H9 (cell line): ENCODE measurements around the gene GGNBP2. TPM values are rescaled to one million over a fixed set of nuclear protein-coding genes. Genes with fewer than 3 reads are reported as not detected.
A peak's percentile ranks its signal among the peaks of the same experiment; 100 is the strongest.

ENCODE experiments used
- DNase-seq: peaks from one replicate; pipeline ENCODE4 v3.0.0-alpha.2; 2017
- H2AFZ ChIP-seq: one replicate; pipeline ENCODE4 v1.6.1; 2013; ENCODE audit warnings: mild to moderate bottlenecking, low read length, control low read depth, moderate library complexity
- H2AK5ac ChIP-seq: 2 replicates; pipeline ENCODE4 v1.6.1; 2013; ENCODE audit warnings: low read length, control low read depth, mixed read lengths; ENCODE audit not compliant: insufficient read length
- H2BK120ac ChIP-seq: one replicate; pipeline ENCODE4 v1.6.1; 2013; ENCODE audit warnings: low read depth, mild to moderate bottlenecking, low read length, control low read depth, inconsistent platforms; ENCODE audit not compliant: poor library complexity, severe bottlenecking
- H2BK12ac ChIP-seq: 2 replicates; pipeline ENCODE4 v1.6.1; 2013; ENCODE audit warnings: low read length, control low read depth, mixed read lengths, low read depth; ENCODE audit not compliant: insufficient read length
- H2BK15ac ChIP-seq: 2 replicates; pipeline ENCODE4 v1.6.1; 2013; ENCODE audit warnings: low read depth, low read length, control low read depth
- H2BK20ac ChIP-seq: one replicate; pipeline ENCODE4 v1.6.1; 2013; ENCODE audit warnings: low read depth, mild to moderate bottlenecking, low read length, control low read depth, inconsistent platforms; ENCODE audit not compliant: poor library complexity, severe bottlenecking
- H2BK5ac ChIP-seq: 2 replicates; pipeline ENCODE4 v1.6.1; 2013; ENCODE audit warnings: low read length, control low read depth, mixed read lengths; ENCODE audit not compliant: insufficient read length
- H3K14ac ChIP-seq: 2 replicates; pipeline ENCODE4 v1.6.1; 2013; ENCODE audit warnings: low read length, control low read depth; ENCODE audit not compliant: insufficient read depth
- H3K18ac ChIP-seq: 2 replicates; pipeline ENCODE4 v1.6.1; 2013; ENCODE audit warnings: low read depth, mild to moderate bottlenecking, mixed read lengths, low read length, control low read depth; ENCODE audit not compliant: insufficient read length
- H3K23ac ChIP-seq: 2 replicates; pipeline ENCODE4 v1.6.1; 2013; ENCODE audit warnings: low read length, control low read depth, mixed read lengths, low read depth; ENCODE audit not compliant: insufficient read length
- H3K23me2 ChIP-seq: 2 replicates; pipeline ENCODE4 v1.6.1; 2013; ENCODE audit warnings: low read depth, mild to moderate bottlenecking, mixed read lengths, low read length, control low read depth; ENCODE audit not compliant: insufficient read length, poor library complexity, severe bottlenecking
- H3K27ac ChIP-seq: 2 replicates; pipeline ENCODE4 v1.5.1; 2013; ENCODE audit warnings: low read length, control low read depth, mixed read lengths, low read depth; ENCODE audit not compliant: insufficient read length
- H3K27me3 ChIP-seq: 2 replicates; pipeline ENCODE4 v1.6.1; 2013; ENCODE audit warnings: low read length, control low read depth, inconsistent platforms; ENCODE audit not compliant: insufficient read depth
- H3K4ac ChIP-seq: 2 replicates; pipeline ENCODE4 v1.6.1; 2013; ENCODE audit warnings: low read depth, mild to moderate bottlenecking, control low read depth, inconsistent platforms, low read length, moderate library complexity
- H3K4me1 ChIP-seq: 2 replicates; pipeline ENCODE4 v1.6.1; 2013; ENCODE audit warnings: low read length, control low read depth, inconsistent platforms; ENCODE audit not compliant: insufficient read depth
- H3K4me2 ChIP-seq: 2 replicates; pipeline ENCODE4 v1.6.1; 2013; ENCODE audit warnings: low read length, control low read depth, mixed read lengths; ENCODE audit not compliant: insufficient read length, insufficient read depth
- H3K56ac ChIP-seq: 2 replicates; pipeline ENCODE4 v1.6.1; 2013; ENCODE audit warnings: low read depth, mild to moderate bottlenecking, mixed read lengths, low read length, control low read depth; ENCODE audit not compliant: insufficient read length
- H3K79me1 ChIP-seq: 2 replicates; pipeline ENCODE4 v1.6.1; 2013; ENCODE audit warnings: low read depth, mild to moderate bottlenecking, moderate library complexity, low read length, control low read depth, inconsistent platforms; ENCODE audit not compliant: insufficient read depth, poor library complexity, severe bottlenecking
- H3K79me2 ChIP-seq: 2 replicates; pipeline ENCODE4 v1.6.1; 2013; ENCODE audit warnings: low read length, control low read depth, inconsistent platforms; ENCODE audit not compliant: insufficient read depth
- H3K9ac ChIP-seq: 2 replicates; pipeline ENCODE4 v1.6.1; 2013; ENCODE audit warnings: low read length, control low read depth, mixed read lengths; ENCODE audit not compliant: insufficient read length; ENCODE audit errors: extremely low read depth
- H3K9me3 ChIP-seq: one replicate; pipeline ENCODE4 v1.6.1; 2013; ENCODE audit warnings: low read depth, low read length, inconsistent platforms; ENCODE audit not compliant: control insufficient read depth
- H3T11ph ChIP-seq: one replicate; pipeline ENCODE4 v1.6.1; 2013; ENCODE audit warnings: mild to moderate bottlenecking, low read length, control low read depth, inconsistent platforms
- H4K20me1 ChIP-seq: one replicate; pipeline ENCODE4 v1.6.1; 2013; ENCODE audit not compliant: control insufficient read depth, insufficient read length, insufficient read depth
- H4K5ac ChIP-seq: 2 replicates; pipeline ENCODE4 v1.6.1; 2013; ENCODE audit warnings: low read depth, mild to moderate bottlenecking, mixed read lengths, low read length, control low read depth; ENCODE audit not compliant: insufficient read length
- H4K8ac ChIP-seq: replicated peaks from 2 replicates; pipeline ENCODE4 v1.6.1; 2013; ENCODE audit warnings: low read length, control low read depth, mixed read lengths, low read depth; ENCODE audit not compliant: insufficient read length
- H4K91ac ChIP-seq: 2 replicates; pipeline ENCODE4 v1.6.1; 2013; ENCODE audit warnings: low read depth, mild to moderate bottlenecking, moderate library complexity, mixed read lengths, low read length, control low read depth; ENCODE audit not compliant: insufficient read length
- H3K27ac Mint-ChIP-seq, 3 experiments: 2 replicates in 2 of 3; 3 replicates in 1 of 3; pipeline ENCODE4 v1.8.0; 2020 to 2021; ENCODE audit warnings: mixed read lengths in 3 of 3, mild to moderate bottlenecking in 1 of 3, moderate library complexity in 1 of 3
- H3K27me3 Mint-ChIP-seq: 2 replicates; pipeline ENCODE4 v1.8.0; 2021; ENCODE audit warnings: low read depth, mild to moderate bottlenecking, moderate library complexity, mixed read lengths
- H3K36me3 Mint-ChIP-seq, 3 experiments: 2 replicates in 2 of 3; 3 replicates in 1 of 3; pipeline ENCODE4 v1.8.0; 2020 to 2021; ENCODE audit warnings: low read depth in 3 of 3, mixed read lengths in 3 of 3; ENCODE audit not compliant: insufficient read depth in 1 of 3
- H3K4me1 Mint-ChIP-seq, 2 experiments: 2 replicates each; pipeline ENCODE4 v1.8.0; 2020; ENCODE audit warnings: mixed read lengths in 2 of 2
- H3K4me3 Mint-ChIP-seq, 2 experiments: 2 replicates in 1 of 2; 3 replicates in 1 of 2; pipeline ENCODE4 v1.8.0; 2020 to 2021; ENCODE audit warnings: mild to moderate bottlenecking in 2 of 2, mixed read lengths in 2 of 2, moderate library complexity in 1 of 2
- H3K9me3 Mint-ChIP-seq, 2 experiments: 2 replicates in 1 of 2; 3 replicates in 1 of 2; pipeline ENCODE4 v1.8.0; 2020; ENCODE audit warnings: mild to moderate bottlenecking in 2 of 2, mixed read lengths in 2 of 2, moderate library complexity in 1 of 2
- CTCF ChIP-seq: fragments of 200-600 bp; sonication (generic); conservative IDR thresholded peaks from 3 replicates; pipeline ENCODE4 v1.8.0; 2021; ENCODE audit warnings: antibody characterized with exemption, mild to moderate bottlenecking
- WGBS: extraction: QIAGEN DNeasy Blood & Tissue Kit; methylation state at CpG from one replicate; pipeline ENCODE4 v1.1.7; 2013; ENCODE audit warnings: missing lambda C conversion rate, low lambda C conversion rate, mixed read lengths; ENCODE audit not compliant: insufficient read length; ENCODE audit errors: extremely low coverage; 5-methylcytosine and 5-hydroxymethylcytosine counted together
- total RNA-seq: library from RNA; stranded (reverse); gene quantifications from 2 replicates; pipeline ENCODE4 v1.2.1, GENCODE V29; 2021

GGNBP2 gene
- total RNA-seq, 1 experiment from 2014 or later = 52.8 TPM

- Histone ChIP-seq H3K79me1 (no peaks in the 10 kb centered on the region), H3K23me2 (no peaks in the 10 kb centered on the region), H4K5ac (no peak overlapping the region), H3K23ac (no peak overlapping the region), H4K20me1 (no peaks in the 10 kb centered on the region), H2BK20ac (no peak overlapping the region), H2AFZ (no peak overlapping the region), H4K8ac (no peak overlapping the region), H3K4ac (no peak overlapping the region), H2BK5ac (no peak overlapping the region), H3K27me3 (no peaks in the 10 kb centered on the region), H3K9ac (no peak overlapping the region), H3T11ph (no peak overlapping the region), H2BK12ac (no peak overlapping the region), H2BK15ac (no peak overlapping the region), H3K18ac (no peak overlapping the region), H2BK120ac (no peak overlapping the region), H3K4me2 (no peak overlapping the region), H3K14ac (no peak overlapping the region), H3K56ac (no peak overlapping the region), H2AK5ac (no peak overlapping the region), H3K27ac (no peak overlapping the region), H4K91ac (no peak overlapping the region), H3K4me1 (no peaks in the 10 kb centered on the region), H3K79me2 (no peaks in the 10 kb centered on the region), H3K9me3 (no peaks in the 10 kb centered on the region)
- Mint-ChIP-seq H3K36me3 (peaks cover 31 to 83% (median 77%) of the 10 kb centered on the region in 3 experiments; a peak in 6 of 7 replicates), H3K9me3 (no peaks in the 10 kb centered on the region), H3K4me3 (no peak overlapping the region), H3K27me3 (no peaks in the 10 kb centered on the region), H3K27ac (no peak overlapping the region; a peak in 1 of 7 replicates), H3K4me1 (no peaks in the 10 kb centered on the region)
- no peak for TF ChIP-seq CTCF
- peak; percentile 20 for DNase-seq
- WGBS = no CpG with 5 or more reads among the region's 9 CpGs
Observed at GRCh38 chr17:36498155-36498554, 46.6 kb upstream of the GGNBP2 start.
